Astrocyte (in vitro differentiated cells and primary cell): ENCODE measurements around the gene FAM184B.

Source experiments
- EZH2 ChIP-seq: IDR thresholded peaks from 2 replicates; pipeline ENCODE4 v1.6.1; 2012; ENCODE audit warnings: mild to moderate bottlenecking, low read length, inconsistent platforms; ENCODE audit not compliant: insufficient read depth
- TF ChIP-seq, protein P1 (sequence below): IDR thresholded peaks from 2 replicates; pipeline ENCODE4 v1.5.1; 2011; ENCODE audit warnings: low read depth, mild to moderate bottlenecking, inconsistent platforms, low read length, moderate library complexity; ENCODE audit not compliant: insufficient read depth

DNA sequence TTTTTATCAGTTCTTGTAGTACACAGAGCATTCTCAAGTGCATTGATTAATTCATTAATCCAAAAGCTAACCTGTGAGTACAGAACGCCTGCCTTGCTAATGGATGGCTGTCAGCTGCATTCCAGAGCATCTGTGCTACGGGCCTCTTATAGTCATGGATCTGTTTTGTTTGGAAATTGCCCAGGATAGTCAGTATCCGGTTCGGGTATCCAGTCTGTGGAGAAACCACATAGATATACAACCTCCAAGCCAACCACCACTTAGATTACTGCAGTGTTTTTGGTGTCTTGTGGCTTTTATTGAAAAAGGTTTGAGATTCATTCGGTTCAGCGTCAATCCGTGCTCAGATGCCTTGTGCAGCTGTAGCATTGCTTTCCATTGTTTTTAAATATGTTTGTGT lies 200.5 kb downstream of the FAM184B start:
- TF ChIP-seq, protein P1, sequence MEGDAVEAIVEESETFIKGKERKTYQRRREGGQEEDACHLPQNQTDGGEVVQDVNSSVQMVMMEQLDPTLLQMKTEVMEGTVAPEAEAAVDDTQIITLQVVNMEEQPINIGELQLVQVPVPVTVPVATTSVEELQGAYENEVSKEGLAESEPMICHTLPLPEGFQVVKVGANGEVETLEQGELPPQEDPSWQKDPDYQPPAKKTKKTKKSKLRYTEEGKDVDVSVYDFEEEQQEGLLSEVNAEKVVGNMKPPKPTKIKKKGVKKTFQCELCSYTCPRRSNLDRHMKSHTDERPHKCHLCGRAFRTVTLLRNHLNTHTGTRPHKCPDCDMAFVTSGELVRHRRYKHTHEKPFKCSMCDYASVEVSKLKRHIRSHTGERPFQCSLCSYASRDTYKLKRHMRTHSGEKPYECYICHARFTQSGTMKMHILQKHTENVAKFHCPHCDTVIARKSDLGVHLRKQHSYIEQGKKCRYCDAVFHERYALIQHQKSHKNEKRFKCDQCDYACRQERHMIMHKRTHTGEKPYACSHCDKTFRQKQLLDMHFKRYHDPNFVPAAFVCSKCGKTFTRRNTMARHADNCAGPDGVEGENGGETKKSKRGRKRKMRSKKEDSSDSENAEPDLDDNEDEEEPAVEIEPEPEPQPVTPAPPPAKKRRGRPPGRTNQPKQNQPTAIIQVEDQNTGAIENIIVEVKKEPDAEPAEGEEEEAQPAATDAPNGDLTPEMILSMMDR: no peak
- TF ChIP-seq EZH2: no peak
